GM03348 (cell line): Measurements from ENCODE around the gene MCTS1.
"Not testable (repeated sequence)": the region's sequence is repeated elsewhere in the genome, so short reads cannot be mapped to it uniquely, and the experiment has no call there.

Experiments used
- DNase-seq: peaks from one replicate; pipeline ENCODE4 v3.0.0; 2012; ENCODE audit warnings: low spot score

The MCTS1 gene, protein sequence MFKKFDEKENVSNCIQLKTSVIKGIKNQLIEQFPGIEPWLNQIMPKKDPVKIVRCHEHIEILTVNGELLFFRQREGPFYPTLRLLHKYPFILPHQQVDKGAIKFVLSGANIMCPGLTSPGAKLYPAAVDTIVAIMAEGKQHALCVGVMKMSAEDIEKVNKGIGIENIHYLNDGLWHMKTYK

GRCh38 chrX:120603707-120604360 is at the start of gene MCTS1:
TSS of gene MCTS1 (plus strand) at chrX:120604101. CDS start at chrX:120604237, 136 bp downstream.
- DNase-seq: peak; percentile 77

DNA sequence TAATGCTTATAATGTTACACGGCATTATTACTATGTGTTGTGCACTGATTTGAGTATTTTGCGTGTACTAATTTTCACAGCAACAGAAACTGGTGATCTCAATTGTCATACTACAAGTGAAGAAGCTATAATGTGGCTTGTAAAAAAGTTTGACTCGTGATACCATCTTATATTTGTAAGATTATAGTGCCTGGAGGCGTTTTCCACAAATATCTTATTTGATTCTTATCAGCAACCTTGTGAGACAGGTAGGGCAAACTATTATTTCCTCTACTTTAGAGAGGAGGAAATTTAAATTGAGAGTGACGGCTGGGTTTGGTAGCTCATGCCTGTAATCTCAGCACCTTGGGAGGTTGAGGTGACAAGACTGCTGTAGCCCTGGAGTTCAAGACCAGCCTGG is 47.6 kb upstream of the MCTS1 start:
- DNase-seq: no peak

DNA sequence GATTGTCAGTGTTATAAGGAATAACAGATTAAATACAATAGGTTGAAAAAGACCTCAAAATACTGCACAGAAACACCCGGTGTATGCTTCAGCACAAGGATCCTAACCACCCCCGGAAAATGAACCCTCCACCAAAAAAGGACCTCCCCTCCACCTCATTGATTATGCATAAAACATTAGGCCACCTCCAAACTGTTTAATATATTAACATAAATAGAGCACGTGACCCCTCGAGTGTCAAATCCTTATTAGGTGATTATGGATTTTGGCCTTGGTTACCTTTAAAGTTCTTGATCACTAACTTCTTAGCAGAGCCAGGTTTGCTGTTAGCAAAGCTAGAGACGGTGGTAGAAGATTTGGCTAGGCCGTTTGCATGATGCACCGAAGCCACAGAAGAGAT is 44.1 kb upstream of the MCTS1 start:
- no peak for DNase-seq

GRCh38 chrX:120560405-120560841 is 43.5 kb upstream of the MCTS1 start:
- peak; percentile 6 for DNase-seq

GRCh38 chrX:120560842-120561633 is 42.9 kb upstream of the MCTS1 start, which contains the start of gene CUL4B:
TSS of gene CUL4B (minus strand) at chrX:120560962. CDS start at chrX:120560638, 324 bp downstream.
- DNase-seq: peak; percentile 90

GRCh38 chrX:120561634-120562568 is 42.0 kb upstream of the MCTS1 start:
- no peak for DNase-seq

- peak; percentile 4 for DNase-seq
Observed at GRCh38 chrX:120562569-120562926, 41.4 kb upstream of the MCTS1 start.

DNA sequence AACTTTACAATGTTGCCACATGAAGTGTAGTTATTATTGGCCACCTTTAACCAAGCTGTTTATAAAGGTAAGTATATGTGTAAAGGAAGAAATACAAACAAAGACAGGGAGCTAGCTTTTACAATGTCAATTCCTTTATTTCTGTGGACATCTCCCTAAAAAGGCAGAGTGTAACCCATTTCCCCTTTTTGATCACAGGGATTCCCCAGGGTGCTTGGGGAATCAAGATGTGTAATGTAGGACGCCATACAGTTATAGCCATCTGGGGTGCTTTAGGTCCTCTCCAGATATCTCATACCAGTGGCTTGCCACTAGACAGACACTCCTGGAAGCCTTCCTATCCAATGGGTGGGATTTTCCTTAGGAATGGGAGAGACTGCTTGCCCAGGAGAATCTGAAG is 39.0 kb upstream of the MCTS1 start:
- DNase-seq: no peak

DNA sequence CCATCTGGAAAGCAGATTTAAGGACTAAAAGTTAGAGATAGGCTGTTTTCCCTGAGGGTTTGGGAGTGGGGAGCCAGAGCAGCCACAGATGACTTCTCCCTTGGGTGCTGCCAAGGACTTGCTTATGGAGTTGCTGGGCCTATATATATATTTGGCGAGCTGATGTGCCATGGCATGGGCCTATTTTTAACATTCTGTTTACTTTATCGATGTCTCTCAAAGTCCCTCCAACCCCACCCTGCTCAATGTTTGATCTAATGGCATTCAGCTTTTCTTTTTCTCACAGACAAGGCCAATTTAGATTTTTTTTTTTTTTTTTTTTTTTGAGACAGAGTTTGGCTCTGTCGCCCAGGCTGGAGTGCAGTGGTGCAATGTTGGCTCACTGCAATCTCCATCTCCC is 37.1 kb upstream of the MCTS1 start:
- DNase-seq: no peak

GRCh38 chrX:120568035-120568434 is 35.9 kb upstream of the MCTS1 start:
- DNase-seq: no peak

GRCh38 chrX:120568609-120569008 is 35.3 kb upstream of the MCTS1 start:
- no peak for DNase-seq

DNA sequence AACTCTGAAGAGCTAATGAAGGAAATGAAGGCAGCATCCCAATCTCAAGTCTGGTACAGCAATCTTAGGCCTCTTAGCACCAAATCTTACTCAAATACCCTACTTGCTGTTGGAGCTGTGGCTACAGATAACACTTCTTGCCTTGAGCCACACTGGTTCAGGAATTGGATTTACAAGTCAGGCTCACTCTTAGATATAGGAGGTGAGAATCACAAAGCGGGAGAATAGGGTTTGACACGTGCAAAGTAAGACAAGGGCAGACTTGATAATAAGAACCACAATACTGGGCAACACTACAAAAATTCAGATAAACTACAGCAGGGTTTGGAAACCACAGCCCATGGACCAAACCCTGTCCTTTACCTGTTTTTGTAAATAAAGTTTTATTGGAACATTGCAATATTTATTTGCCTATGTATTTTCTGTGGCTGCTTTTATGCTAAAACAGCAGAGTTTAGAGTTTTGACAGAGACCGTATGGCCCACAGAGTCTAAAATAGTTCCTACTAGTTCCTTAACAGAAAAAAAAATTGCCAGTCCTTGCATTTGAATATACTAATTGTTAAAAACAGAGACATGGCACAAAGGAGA is 33.8 kb upstream of the MCTS1 start:
- DNase-seq: no peak

- DNase-seq: not testable (repeated sequence)
Observed at GRCh38 chrX:120573806-120574205, 30.1 kb upstream of the MCTS1 start.

DNA sequence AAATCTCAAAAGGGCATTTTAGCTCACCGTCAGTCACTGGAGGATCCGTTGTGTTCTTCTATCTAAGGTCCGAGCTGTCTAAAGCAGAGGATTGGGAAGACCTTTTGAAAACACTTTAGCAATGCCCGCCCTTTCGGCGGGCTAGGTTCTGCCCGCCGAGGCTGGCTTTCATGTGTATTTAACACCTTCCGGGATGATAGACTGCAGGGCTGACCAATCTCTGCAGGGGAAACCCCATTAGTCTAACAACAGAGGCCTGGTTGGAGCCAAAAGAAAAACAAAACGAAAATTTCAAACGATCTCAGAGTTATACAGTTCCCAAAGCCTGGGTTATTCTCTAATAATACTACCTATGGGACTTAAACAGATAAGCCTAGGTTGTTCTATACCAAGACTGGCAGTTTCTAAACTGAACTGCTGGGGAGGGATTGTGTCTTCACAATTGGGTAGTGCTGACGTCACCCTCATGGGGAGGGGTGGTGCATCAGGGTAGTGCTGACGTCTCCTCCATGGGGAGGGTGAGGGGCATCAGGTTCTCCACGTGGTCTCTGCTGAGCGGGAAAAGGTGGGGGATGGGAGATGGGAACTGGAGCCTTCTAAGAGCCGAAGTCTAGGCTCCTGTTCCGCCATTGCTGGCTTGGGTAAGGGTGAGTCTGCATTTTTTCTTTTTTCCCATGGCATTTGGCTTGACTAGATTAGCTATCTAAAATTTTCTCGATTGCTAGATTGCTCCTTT is 28.4 kb upstream of the MCTS1 start:
- DNase-seq: no peak

DNA sequence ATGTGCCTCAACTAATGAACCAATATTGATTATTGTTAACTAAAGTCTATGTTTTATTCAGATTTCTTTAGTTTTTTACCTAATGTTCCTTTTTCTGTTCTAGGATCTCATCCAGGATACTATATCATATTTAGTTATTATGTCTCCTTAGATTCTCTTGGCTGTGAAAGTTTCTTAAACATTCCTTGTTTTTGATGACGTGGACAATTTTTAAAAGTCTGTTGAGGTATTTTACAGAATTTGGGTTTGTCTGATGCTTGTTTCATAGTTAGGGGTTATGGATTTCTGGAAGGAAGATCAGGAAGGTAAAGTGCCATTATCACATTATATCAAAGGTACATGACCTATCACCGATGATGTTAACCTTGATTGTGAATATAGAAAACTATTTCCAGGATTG is 18.2 kb upstream of the MCTS1 start:
- DNase-seq: no peak

DNA sequence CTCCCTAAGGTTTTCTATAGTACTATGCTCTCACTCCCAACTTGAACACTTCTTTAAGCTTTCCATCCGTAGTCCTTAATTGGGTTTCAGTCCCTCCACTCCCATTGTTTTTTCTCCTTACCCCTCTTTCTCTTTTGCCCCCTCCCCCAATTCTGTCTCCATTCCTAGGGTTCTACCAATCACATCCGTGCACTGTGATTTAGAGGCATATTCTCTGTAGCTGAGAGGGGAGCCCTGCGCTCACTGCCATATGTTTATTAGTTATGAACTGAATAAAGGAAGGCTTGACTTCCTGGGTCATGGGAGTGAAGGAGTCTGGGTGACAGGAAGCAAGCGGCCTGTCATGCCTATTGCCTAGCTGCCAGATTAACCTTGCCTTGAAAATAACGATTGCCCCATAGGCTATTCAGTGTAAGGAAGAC is 471 bp downstream of the MCTS1 start:
- peak; percentile 51 for DNase-seq

DNA sequence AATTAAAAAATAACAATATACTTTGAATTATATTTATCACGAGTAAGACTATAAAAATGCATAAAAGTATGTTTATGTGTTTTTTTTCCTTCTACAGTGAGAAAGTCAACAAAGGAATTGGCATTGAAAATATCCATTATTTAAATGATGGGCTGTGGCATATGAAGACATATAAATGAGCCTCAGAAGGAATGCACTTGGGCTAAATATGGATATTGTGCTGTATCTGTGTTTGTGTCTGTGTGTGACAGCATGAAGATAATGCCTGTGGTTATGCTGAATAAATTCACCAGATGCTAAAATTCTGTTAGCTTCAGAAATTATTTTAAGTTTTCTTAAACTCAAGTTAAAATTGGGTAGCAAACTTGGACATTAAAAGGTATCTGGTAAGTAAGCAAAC is 8.2 kb downstream of the MCTS1 start:
- DNase-seq: no peak

DNA sequence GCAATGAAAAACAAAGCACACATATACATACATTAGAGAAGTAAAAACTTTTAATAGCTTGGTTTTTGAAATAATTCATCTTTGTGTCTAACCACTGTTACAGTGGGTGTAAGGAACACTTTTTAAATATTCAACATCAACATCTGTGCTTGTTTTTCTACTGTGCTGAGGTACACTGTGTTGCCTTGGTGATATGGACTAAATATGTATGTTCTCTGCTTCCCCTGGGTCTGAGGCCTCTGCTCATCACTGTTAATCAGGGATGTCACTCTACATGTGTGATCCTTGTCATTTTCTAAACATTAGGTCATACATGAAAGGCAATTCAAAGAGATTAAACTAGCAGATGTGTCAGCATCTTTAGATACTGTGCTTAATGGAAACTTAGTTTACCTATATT is 10.9 kb downstream of the MCTS1 start:
- no peak for DNase-seq

DNA sequence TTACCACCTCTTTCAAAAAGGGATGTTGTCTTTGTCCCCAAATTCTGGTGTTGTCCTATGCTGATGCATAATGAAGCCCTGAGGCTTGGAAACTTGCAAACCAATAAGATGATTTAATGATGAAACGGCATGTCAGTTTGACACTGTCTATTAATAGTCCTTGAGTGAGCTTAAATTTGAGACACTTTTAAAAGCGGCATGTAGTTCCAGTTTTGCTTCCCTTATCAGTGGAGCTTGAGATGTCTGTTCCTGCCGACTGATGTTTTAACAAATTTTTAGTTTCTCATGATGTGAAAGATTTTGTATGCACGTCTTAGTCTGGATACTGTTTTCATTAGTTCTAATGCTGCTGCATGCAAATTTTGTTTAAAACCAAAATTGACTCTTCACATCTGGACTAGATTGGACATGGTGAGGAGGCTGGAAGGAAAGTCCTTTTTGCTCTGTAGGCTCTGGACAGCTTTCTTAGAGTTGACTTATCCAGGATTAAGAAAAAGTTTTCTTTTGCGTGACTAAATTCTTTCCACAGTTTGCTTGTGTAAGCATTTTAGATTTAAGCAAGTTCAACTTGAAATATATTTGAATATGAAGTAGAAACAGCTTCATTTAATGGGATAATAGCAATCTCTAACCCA is 14.2 kb downstream of the MCTS1 start:
- DNase-seq: no peak

- DNase-seq: peak; percentile 49
Observed at GRCh38 chrX:120625371-120625770, 21.5 kb downstream of the MCTS1 start.
